CD4-positive, alpha-beta T cell (primary cell): ENCODE results near the gene MCTP1. TPM values are rescaled to one million over a fixed set of nuclear protein-coding genes. Genes with fewer than 3 reads are reported as not detected.

Experiments
- ATAC-seq: fragments of 200-7000 bp; cut with Tn5 transposase; one replicate; pipeline ENCODE4 v1.10.0; 2022; ENCODE audit warnings: mild to moderate bottlenecking; ENCODE audit not compliant: poor library complexity
- CTCF ChIA-PET: fragments of 350-600 bp; sonication (Branson Sonifier 250); formaldehyde crosslinking; loops from one replicate; lab custom pipeline; 2021; ENCODE audit warnings: antibody characterized with exemption, inconsistent platforms; lab: Charles Lee
- POLR2A ChIA-PET: fragments of 350-600 bp; sonication (Branson Sonifier 250); formaldehyde crosslinking; loops from one replicate; lab custom pipeline; 2021; ENCODE audit warnings: antibody characterized with exemption, inconsistent platforms; lab: Charles Lee
- DNase-seq, 14 experiments: peaks; one replicate each; pipeline ENCODE4 v3.0.0-alpha.2; 2013 to 2020; ENCODE audit warnings: mixed read lengths in 2 of 14
- H3K27ac ChIP-seq, 2 donors: one replicate each; pipeline versions ENCODE4 v1.5.1 to v1.7.0; 2013; ENCODE audit warnings: low read length in 2 of 2, low read depth in 1 of 2, mild to moderate bottlenecking in 1 of 2
- H3K27me3 ChIP-seq, 2 experiments: 1 replicate in 1 of 2; 2 replicates in 1 of 2; pipeline versions ENCODE4 v1.6.1 to v1.7.0; 2013; ENCODE audit warnings: low read length in 2 of 2, control low read depth in 1 of 2, mild to moderate bottlenecking in 1 of 2, moderate library complexity in 1 of 2; ENCODE audit not compliant: insufficient read depth in 2 of 2, control insufficient read depth in 1 of 2
- H3K36me3 ChIP-seq: one replicate; pipeline ENCODE4 v1.6.1; 2013; ENCODE audit warnings: low read length, control low read depth; ENCODE audit not compliant: insufficient read depth
- H3K4me1 ChIP-seq: one replicate; pipeline ENCODE4 v1.6.1; 2013; ENCODE audit warnings: low read length, control low read depth; ENCODE audit not compliant: insufficient read depth
- H3K4me3 ChIP-seq: one replicate; pipeline ENCODE4 v1.5.1; 2013; ENCODE audit warnings: mild to moderate bottlenecking, low read length, moderate library complexity
- H3K9me3 ChIP-seq, 2 experiments: 1 replicate in 1 of 2; 2 replicates in 1 of 2; pipeline versions ENCODE4 v1.6.1 to v1.7.0; 2013; ENCODE audit warnings: low read length in 2 of 2, mild to moderate bottlenecking in 2 of 2, control low read depth in 1 of 2, moderate library complexity in 1 of 2; ENCODE audit not compliant: control insufficient read depth in 1 of 2, insufficient read depth in 1 of 2
- H3K27ac Mint-ChIP-seq: one replicate; pipeline ENCODE4 v1.8.0; 2020; ENCODE audit warnings: mixed read lengths
- H3K27me3 Mint-ChIP-seq: one replicate; pipeline ENCODE4 v1.8.0; 2021; ENCODE audit warnings: mixed read lengths
- H3K36me3 Mint-ChIP-seq: one replicate; pipeline ENCODE4 v1.8.0; 2021; ENCODE audit warnings: low read depth, mixed read lengths
- H3K4me1 Mint-ChIP-seq: one replicate; pipeline ENCODE4 v1.8.0; 2021; ENCODE audit warnings: low read depth, mixed read lengths
- H3K4me3 Mint-ChIP-seq: one replicate; pipeline ENCODE4 v1.8.0; 2020; ENCODE audit warnings: mild to moderate bottlenecking, mixed read lengths
- H3K9me3 Mint-ChIP-seq: one replicate; pipeline ENCODE4 v1.8.0; 2020; ENCODE audit warnings: mixed read lengths
- intact Hi-C, 2 experiments: fragments of 100-400 bp; cut with DNase I in 1 of 2; cut with micrococcal nuclease in 1 of 2; formaldehyde crosslinking; loops; one replicate each; pipeline versions ENCODE4 v1.15.1 to v1.9.0; 2023 to 2025; cut with DNase I, micrococcal nuclease
- total RNA-seq, 174 experiments: library from RNA in 2 of 174; stranded (reverse) in 2 of 174; gene quantifications; one replicate each; pipeline ENCODE4 v1.2.3 and lab custom pipeline; 2021 to 2026
- TF ChIP-seq, protein P1 (sequence below): fragments of 200-600 bp; IDR thresholded peaks from one replicate; pipeline ENCODE4 v1.8.0; 2022; ENCODE audit warnings: antibody characterized with exemption, mild to moderate bottlenecking

The MCTP1 gene
- total RNA-seq, 2 experiments from 2014 or later = 2.1 to 2.7 TPM

GRCh38 chr5:94850960-94851359, 433.9 kb downstream of the MCTP1 start:
- TF ChIP-seq, protein P1, sequence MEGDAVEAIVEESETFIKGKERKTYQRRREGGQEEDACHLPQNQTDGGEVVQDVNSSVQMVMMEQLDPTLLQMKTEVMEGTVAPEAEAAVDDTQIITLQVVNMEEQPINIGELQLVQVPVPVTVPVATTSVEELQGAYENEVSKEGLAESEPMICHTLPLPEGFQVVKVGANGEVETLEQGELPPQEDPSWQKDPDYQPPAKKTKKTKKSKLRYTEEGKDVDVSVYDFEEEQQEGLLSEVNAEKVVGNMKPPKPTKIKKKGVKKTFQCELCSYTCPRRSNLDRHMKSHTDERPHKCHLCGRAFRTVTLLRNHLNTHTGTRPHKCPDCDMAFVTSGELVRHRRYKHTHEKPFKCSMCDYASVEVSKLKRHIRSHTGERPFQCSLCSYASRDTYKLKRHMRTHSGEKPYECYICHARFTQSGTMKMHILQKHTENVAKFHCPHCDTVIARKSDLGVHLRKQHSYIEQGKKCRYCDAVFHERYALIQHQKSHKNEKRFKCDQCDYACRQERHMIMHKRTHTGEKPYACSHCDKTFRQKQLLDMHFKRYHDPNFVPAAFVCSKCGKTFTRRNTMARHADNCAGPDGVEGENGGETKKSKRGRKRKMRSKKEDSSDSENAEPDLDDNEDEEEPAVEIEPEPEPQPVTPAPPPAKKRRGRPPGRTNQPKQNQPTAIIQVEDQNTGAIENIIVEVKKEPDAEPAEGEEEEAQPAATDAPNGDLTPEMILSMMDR = no peak
- Mint-ChIP-seq H3K4me1 (no peaks in the 10 kb centered on the region), H3K36me3 (no peaks in the 10 kb centered on the region), H3K27me3 (no peaks in the 10 kb centered on the region), H3K4me3 (no peak overlapping the region), H3K27ac (no peak overlapping the region), H3K9me3 (no peaks in the 10 kb centered on the region)
- no peak for DNase-seq
- no peak for ATAC-seq
- Histone ChIP-seq H3K27me3 (no peaks in the 10 kb centered on the region), H3K4me1 (no peaks in the 10 kb centered on the region), H3K36me3 (no peaks in the 10 kb centered on the region), H3K27ac (no peak overlapping the region), H3K4me3 (no peak overlapping the region), H3K9me3 (no peaks in the 10 kb centered on the region)
- ChIA-PET CTCF (interaction anchor here (1.2 kb wide), 1 partner anchor 18 kb away, joined by 4 read pairs; no protein-coding TSS in a partner anchor), POLR2A (no interaction called here)
- intact Hi-C loops = loop anchor here (1.0 to 2.0 kb wide), 2 partner anchors 326 kb away; no protein-coding TSS in a partner anchor

DNA sequence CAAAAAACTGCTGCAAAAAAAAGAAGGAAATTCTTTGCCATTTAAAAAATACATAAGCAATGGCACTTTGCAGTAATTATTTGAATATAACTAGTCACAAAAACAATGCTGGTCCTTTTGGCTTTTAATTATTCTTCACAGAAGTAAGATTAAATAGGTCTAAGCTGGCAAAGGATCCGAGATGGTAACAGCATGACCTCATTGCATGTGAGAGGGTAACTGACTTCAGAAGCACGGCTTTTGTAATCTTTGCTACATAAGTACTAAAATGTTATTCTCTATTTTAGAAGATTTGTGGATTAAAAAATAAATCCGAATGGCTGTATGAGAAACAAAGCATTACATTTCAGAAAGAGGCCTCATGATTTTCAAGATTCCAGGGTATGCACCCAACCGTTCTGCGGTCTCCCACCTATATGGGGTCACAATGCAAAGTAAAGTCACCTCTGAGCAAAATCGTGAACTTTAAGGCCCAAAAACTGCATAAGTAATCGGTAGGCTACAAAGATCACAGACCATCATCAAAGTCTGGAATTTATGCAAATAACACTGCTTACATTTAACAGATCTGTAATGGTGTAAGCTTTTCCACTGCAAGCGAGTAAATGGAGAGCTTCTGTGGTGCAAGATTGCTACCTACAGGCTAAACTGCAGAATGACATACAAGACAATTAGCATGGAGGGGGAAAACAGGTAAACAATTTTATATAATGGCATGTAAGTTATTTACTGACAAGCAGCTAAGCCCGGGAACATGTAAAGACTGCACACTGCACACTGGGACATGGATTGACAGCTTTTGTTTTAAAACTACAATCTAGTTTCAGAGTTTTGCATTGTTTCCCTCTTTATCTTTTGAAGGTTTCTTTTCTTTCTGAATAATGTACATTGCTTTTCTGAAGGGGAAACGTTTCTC, 434.8 kb downstream of the MCTP1 start:
- Histone ChIP-seq H3K36me3 (no peaks in the 10 kb centered on the region), H3K9me3 (no peaks in the 10 kb centered on the region), H3K4me1 (no peaks in the 10 kb centered on the region), H3K27me3 (no peaks in the 10 kb centered on the region), H3K27ac (no peak overlapping the region), H3K4me3 (no peak overlapping the region)
- no peaks in the 10 kb centered on the region for H3K36me3 Mint-ChIP-seq
- H3K4me3 Mint-ChIP-seq = no peak overlapping the region
- POLR2A ChIA-PET = no interaction called here
- no peak overlapping the region for H3K27ac Mint-ChIP-seq
- no peaks in the 10 kb centered on the region for H3K27me3 Mint-ChIP-seq
- TF ChIP-seq, protein P1 = peak; percentile 66
- no peaks in the 10 kb centered on the region for H3K4me1 Mint-ChIP-seq
- intact Hi-C loops = loop anchor here (1.0 to 2.0 kb wide), 2 partner anchors 325 kb away; no protein-coding TSS in a partner anchor
- H3K9me3 Mint-ChIP-seq = no peaks in the 10 kb centered on the region
- ATAC-seq = peak; percentile 89
- peak in 5 of 14 experiments; percentile 7 to 69 (median 58) for DNase-seq
- CTCF ChIA-PET = interaction anchor here (0.8 to 1.2 kb wide), 3 partner anchors 17 to 325 kb away, joined by 3 to 4 read pairs (median 3); no protein-coding TSS in a partner anchor

GRCh38 chr5:94849324-94849723, 435.6 kb downstream of the MCTP1 start:
- ATAC-seq = no peak
- Mint-ChIP-seq H3K4me1 (no peaks in the 10 kb centered on the region), H3K4me3 (no peak overlapping the region), H3K9me3 (no peaks in the 10 kb centered on the region), H3K27me3 (no peaks in the 10 kb centered on the region), H3K27ac (no peak overlapping the region), H3K36me3 (no peaks in the 10 kb centered on the region)
- POLR2A ChIA-PET = no interaction called here
- Histone ChIP-seq H3K4me3 (no peak overlapping the region), H3K4me1 (no peaks in the 10 kb centered on the region), H3K9me3 (no peaks in the 10 kb centered on the region), H3K27ac (no peak overlapping the region), H3K36me3 (no peaks in the 10 kb centered on the region), H3K27me3 (no peaks in the 10 kb centered on the region)
- CTCF ChIA-PET = no interaction called here
- DNase-seq = no peak
- intact Hi-C loops = no loop called here
- TF ChIP-seq, protein P1 = no peak
